Caco-2 (cell line): ENCODE data around the gene VWA3B. TPM values are rescaled to one million over a fixed set of nuclear protein-coding genes. Genes with fewer than 3 reads are reported as not detected.

ENCODE experiments used
- BruUV-seq: library from RNA; stranded (reverse); fragments of 400-500 nt; replicated peaks from 2 replicates; lab custom pipeline; 2021; lab: Mats Ljungman, UMichigan
- CTCF ChIA-PET: fragments of 300-600 bp; sonication (Branson Sonifier 250); formaldehyde crosslinking; loops from one replicate; lab custom pipeline; 2022; ENCODE audit warnings: antibody characterized with exemption; lab: Charles Lee
- POLR2A ChIA-PET: fragments of 300-600 bp; sonication (Branson Sonifier 250); formaldehyde crosslinking; loops from one replicate; lab custom pipeline; 2022; ENCODE audit warnings: antibody characterized with exemption; lab: Charles Lee
- DNase-seq, 2 experiments: peaks; one replicate each; pipeline versions ENCODE4 v3.0.0 to v3.0.0-alpha.2; 2020 to 2022
- H3K27me3 ChIP-seq: replicated peaks from 2 replicates; pipeline ENCODE4 v1.6.0; 2011; ENCODE audit warnings: low read length; ENCODE audit not compliant: control insufficient read depth, insufficient read depth
- H3K36me3 ChIP-seq: 2 replicates; pipeline ENCODE4 v1.5.1; 2011; ENCODE audit warnings: low read length; ENCODE audit not compliant: control insufficient read depth, insufficient read depth
- H3K4me1 ChIP-seq: fragments of 250-450 bp; sonication (Bioruptor Pico); 2 replicates; pipeline ENCODE4 v1.5.1; 2020; ENCODE audit warnings: mild to moderate bottlenecking
- H3K4me3 ChIP-seq: 2 replicates; pipeline ENCODE4 v1.5.1; 2011; ENCODE audit warnings: low read depth, mild to moderate bottlenecking, control low read depth, low read length
- H3K9me3 ChIP-seq: fragments of 250-450 bp; sonication (Bioruptor Pico); 2 replicates; pipeline ENCODE4 v1.5.1; 2020; ENCODE audit warnings: mild to moderate bottlenecking, moderate library complexity
- H3K27ac Mint-ChIP-seq: one replicate; pipeline ENCODE4 v1.8.0; 2022; ENCODE audit warnings: mixed read lengths; ENCODE audit not compliant: unreplicated experiment
- H3K27me3 Mint-ChIP-seq: one replicate; pipeline ENCODE4 v1.8.0; 2022; ENCODE audit warnings: mixed read lengths; ENCODE audit not compliant: insufficient read depth, unreplicated experiment
- H3K36me3 Mint-ChIP-seq: one replicate; pipeline ENCODE4 v1.8.0; 2022; ENCODE audit warnings: mild to moderate bottlenecking, mixed read lengths; ENCODE audit not compliant: insufficient read depth, unreplicated experiment
- H3K4me1 Mint-ChIP-seq: one replicate; pipeline ENCODE4 v1.8.0; 2022; ENCODE audit warnings: low read depth, mixed read lengths; ENCODE audit not compliant: unreplicated experiment
- H3K4me3 Mint-ChIP-seq: one replicate; pipeline ENCODE4 v1.8.0; 2022; ENCODE audit warnings: mild to moderate bottlenecking, moderate library complexity, mixed read lengths; ENCODE audit not compliant: unreplicated experiment
- H3K9me3 Mint-ChIP-seq: one replicate; pipeline ENCODE4 v1.8.0; 2022; ENCODE audit warnings: mixed read lengths; ENCODE audit not compliant: unreplicated experiment
- CTCF ChIP-seq, 2 experiments: fragments of 200-600 bp in 1 of 2; IDR thresholded peaks; 1 replicate in 1 of 2; 2 replicates in 1 of 2; pipeline versions ENCODE4 v1.5.1 to v1.8.0; 2011 to 2022; ENCODE audit warnings: antibody characterized with exemption in 1 of 2, control low read depth in 1 of 2, inconsistent platforms in 1 of 2, low read depth in 1 of 2, low read length in 1 of 2, mild to moderate bottlenecking in 1 of 2, moderate library complexity in 1 of 2; ENCODE audit not compliant: insufficient read depth in 1 of 2, severe bottlenecking in 1 of 2, unreplicated experiment in 1 of 2
- intact Hi-C: fragments of 100-400 bp; cut with micrococcal nuclease; formaldehyde crosslinking; loops from one replicate; pipeline ENCODE4 v1.10.0; 2022; ENCODE audit not compliant: unreplicated experiment
- total RNA-seq: library from RNA; stranded (reverse); gene quantifications from 2 replicates; pipeline ENCODE4 v1.2.3, GENCODE V29; 2022

The VWA3B gene
- total RNA-seq, 1 experiment from 2014 or later = not detected

GRCh38 chr2:98280376-98281102 lies 193.6 kb downstream of the VWA3B start:
- H3K9me3 Mint-ChIP-seq = peaks cover 9% of the 10 kb centered on the region
- POLR2A ChIA-PET = no interaction called here
- H3K36me3 Mint-ChIP-seq = no peaks in the 10 kb centered on the region
- CTCF ChIA-PET = no interaction called here
- H3K4me3 Mint-ChIP-seq = no peak overlapping the region
- peak overlapping the region; percentile 55 for H3K27ac Mint-ChIP-seq
- H3K4me1 Mint-ChIP-seq = peaks cover 10% of the 10 kb centered on the region
- TF ChIP-seq CTCF (IDR thresholded peaks at IDR 0.05; ENCODE audit: insufficient read depth in 1 of 2, low read depth in 1 of 2, low read length in 1 of 2, severe bottlenecking in 1 of 2, unreplicated experiment in 1 of 2) = no peak
- intact Hi-C loops = no loop called here
- H3K27me3 ChIP-seq = no peaks in the 10 kb centered on the region
- H3K27me3 Mint-ChIP-seq = no peaks in the 10 kb centered on the region
- BruUV-seq = no TSS peak
- H3K4me1 ChIP-seq = peaks cover 15% of the 10 kb centered on the region; the same call in 1 of the 2 replicates
- H3K4me3 ChIP-seq = no peak overlapping the region
- H3K36me3 ChIP-seq = no peaks in the 10 kb centered on the region
- peaks cover 6% of the 10 kb centered on the region; the same call in 1 of the 2 replicates for H3K9me3 ChIP-seq
- DNase-seq = no peak

- peaks cover 10% of the 10 kb centered on the region for H3K4me1 Mint-ChIP-seq
- no TSS peak for BruUV-seq
- no peak for TF ChIP-seq CTCF (IDR thresholded peaks at IDR 0.05; ENCODE audit: insufficient read depth in 1 of 2, low read depth in 1 of 2, low read length in 1 of 2, severe bottlenecking in 1 of 2, unreplicated experiment in 1 of 2)
- no peak for DNase-seq
- Histone ChIP-seq H3K4me1 (peaks cover 15% of the 10 kb centered on the region; the same call in 1 of the 2 replicates), H3K4me3 (no peak overlapping the region), H3K9me3 (peaks cover 13% of the 10 kb centered on the region; the same call in 1 of the 2 replicates), H3K27me3 (no peaks in the 10 kb centered on the region), H3K36me3 (no peaks in the 10 kb centered on the region)
- no peaks in the 10 kb centered on the region for H3K27me3 Mint-ChIP-seq
- ChIA-PET CTCF (no interaction called here), POLR2A (no interaction called here)
- peaks cover 15% of the 10 kb centered on the region for H3K9me3 Mint-ChIP-seq
- H3K36me3 Mint-ChIP-seq = no peaks in the 10 kb centered on the region
- H3K27ac Mint-ChIP-seq = no peak overlapping the region
- intact Hi-C loops = no loop called here
- H3K4me3 Mint-ChIP-seq = no peak overlapping the region
Observed at GRCh38 chr2:98281607-98282006, 194.6 kb downstream of the VWA3B start.

GRCh38 chr2:98282109-98282508 lies 195.1 kb downstream of the VWA3B start:
- H3K36me3 Mint-ChIP-seq = no peaks in the 10 kb centered on the region
- H3K4me1 Mint-ChIP-seq = peaks cover 10% of the 10 kb centered on the region
- POLR2A ChIA-PET = no interaction called here
- H3K9me3 Mint-ChIP-seq = peaks cover 20% of the 10 kb centered on the region
- H3K36me3 ChIP-seq = no peaks in the 10 kb centered on the region
- no peak for DNase-seq
- H3K27me3 ChIP-seq = no peaks in the 10 kb centered on the region
- BruUV-seq = no TSS peak
- H3K27me3 Mint-ChIP-seq = no peaks in the 10 kb centered on the region
- intact Hi-C loops = no loop called here
- CTCF ChIA-PET = no interaction called here
- no peak overlapping the region for H3K4me3 ChIP-seq
- no peak overlapping the region for H3K4me3 Mint-ChIP-seq
- peaks cover 15% of the 10 kb centered on the region; the same call in 1 of the 2 replicates for H3K4me1 ChIP-seq
- H3K27ac Mint-ChIP-seq = no peak overlapping the region
- H3K9me3 ChIP-seq = peaks cover 13% of the 10 kb centered on the region; the same call in 1 of the 2 replicates
- no peak for TF ChIP-seq CTCF (IDR thresholded peaks at IDR 0.05; ENCODE audit: insufficient read depth in 1 of 2, low read depth in 1 of 2, low read length in 1 of 2, severe bottlenecking in 1 of 2, unreplicated experiment in 1 of 2)
